Measurements from ENCODE around the gene TSPAN18.

TSPAN18 gene

GRCh38 chr11:44795803-44796535, 69.2 kb downstream of the TSPAN18 start:
- DNase-seq (ENCODE audit: low spot score) = no peak
- no peak for FAIRE-seq

- DNase-seq (ENCODE audit: low spot score) (no peak), FAIRE-seq (no peak)
Observed at GRCh38 chr11:44797051-44797450, 70.3 kb downstream of the TSPAN18 start.

GRCh38 chr11:44797886-44798606, 71.3 kb downstream of the TSPAN18 start:
- no peak for DNase-seq (ENCODE audit: low spot score)

GRCh38 chr11:44798607-44798972, 71.8 kb downstream of the TSPAN18 start:
- FAIRE-seq = no peak
- DNase-seq (ENCODE audit: low spot score) = no peak

More at GRCh38 chr11:44797886-44798606, 71.3 kb downstream of the TSPAN18 start:
- peak; percentile 23 for FAIRE-seq

GRCh38 chr11:44799012-44799411, 72.2 kb downstream of the TSPAN18 start:
- no peak for DNase-seq (ENCODE audit: low spot score)
- no peak for FAIRE-seq

- FAIRE-seq = no peak
- no peak for DNase-seq (ENCODE audit: low spot score)
Observed at GRCh38 chr11:44802347-44802746, 75.6 kb downstream of the TSPAN18 start.

- FAIRE-seq (no peak), DNase-seq (ENCODE audit: low spot score) (no peak)
Observed at GRCh38 chr11:44803009-44803408, 76.2 kb downstream of the TSPAN18 start.

GRCh38 chr11:44804449-44805437, 78.0 kb downstream of the TSPAN18 start:
- no peak for DNase-seq (ENCODE audit: low spot score)
- FAIRE-seq = no peak

- DNase-seq (ENCODE audit: low spot score) (no peak), FAIRE-seq (no peak)
Observed at GRCh38 chr11:44805596-44805995, 78.8 kb downstream of the TSPAN18 start.

GRCh38 chr11:44808053-44808753, 81.4 kb downstream of the TSPAN18 start:
- FAIRE-seq = no peak
- DNase-seq (ENCODE audit: low spot score) = no peak

GRCh38 chr11:44809283-44809682, 82.5 kb downstream of the TSPAN18 start:
- DNase-seq (ENCODE audit: low spot score) (no peak), FAIRE-seq (no peak)

- no peak for FAIRE-seq
- no peak for DNase-seq (ENCODE audit: low spot score)
Observed at GRCh38 chr11:44811841-44812448, 85.2 kb downstream of the TSPAN18 start.

- DNase-seq (ENCODE audit: low spot score) = no peak
- FAIRE-seq = no peak
Observed at GRCh38 chr11:44812971-44813370, 86.2 kb downstream of the TSPAN18 start.

- FAIRE-seq = no peak
- no peak for DNase-seq (ENCODE audit: low spot score)
Observed at GRCh38 chr11:44813401-44813800, 86.6 kb downstream of the TSPAN18 start.

GRCh38 chr11:44814881-44815592, 88.3 kb downstream of the TSPAN18 start:
- DNase-seq (ENCODE audit: low spot score) (no peak), FAIRE-seq (no peak)

- DNase-seq (ENCODE audit: low spot score) = no peak
- no peak for FAIRE-seq
Observed at GRCh38 chr11:44815917-44816456, 89.2 kb downstream of the TSPAN18 start.

GRCh38 chr11:44816761-44817160, 90.0 kb downstream of the TSPAN18 start:
- FAIRE-seq (no peak), DNase-seq (ENCODE audit: low spot score) (no peak)

- no peak for FAIRE-seq
- DNase-seq (ENCODE audit: low spot score) = no peak
Observed at GRCh38 chr11:44817207-44817949, 90.6 kb downstream of the TSPAN18 start.

- DNase-seq (ENCODE audit: low spot score) = no peak
- no peak for FAIRE-seq
Observed at GRCh38 chr11:44818110-44818509, 91.3 kb downstream of the TSPAN18 start.

Data from urothelium cell line (cell line).